Measurements from ENCODE around the gene SELENOK.

Gene SELENOK

DNA sequence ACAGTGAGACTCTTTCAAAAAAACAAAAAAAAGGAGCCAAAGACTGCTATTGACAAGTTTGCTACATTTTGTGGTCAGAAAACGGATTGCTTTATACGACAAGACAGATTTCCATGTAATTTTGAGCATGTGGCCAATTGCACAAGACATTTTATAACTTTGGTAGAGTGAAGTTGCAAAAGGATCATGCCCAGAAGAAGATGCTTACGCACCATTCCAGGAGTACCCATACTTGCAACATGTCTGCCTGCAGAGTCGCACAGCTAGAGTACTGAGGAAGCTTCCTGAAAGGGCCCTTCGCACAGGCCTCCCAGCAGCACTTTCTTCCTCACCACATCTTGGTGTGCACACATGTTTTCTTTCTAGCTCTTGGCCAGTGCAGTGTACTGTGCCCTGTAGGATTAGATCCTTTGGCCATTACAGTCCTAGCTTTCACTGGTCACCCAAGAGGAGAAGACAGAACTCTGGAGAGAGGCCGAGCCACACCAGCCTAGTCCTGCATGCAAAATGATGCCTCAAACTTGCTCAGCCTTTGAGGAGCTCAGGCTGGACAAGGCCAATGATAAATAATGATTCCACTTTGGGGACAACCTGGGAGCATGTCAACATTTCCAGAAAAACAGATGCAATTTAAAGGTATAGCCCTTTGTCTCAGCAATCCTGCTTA, 57.1 kb downstream of the SELENOK start:
- no peaks in the 10 kb centered on the region for H3K27me3 ChIP-seq (ENCODE audit: control insufficient read depth, insufficient read depth, low read length)
- no peak overlapping the region for H3K4me2 ChIP-seq (ENCODE audit: low read length)
- peaks cover 6% of the 10 kb centered on the region for H3K79me2 ChIP-seq
- H3K9ac ChIP-seq, result no peak overlapping the region
- no peaks in the 10 kb centered on the region for H3K4me1 ChIP-seq
- H3K4me3 ChIP-seq (ENCODE audit: low read depth, low read length), result no peak overlapping the region
- no peak overlapping the region for H2AFZ ChIP-seq
- no peaks in the 10 kb centered on the region for H3K36me3 ChIP-seq (ENCODE audit: control insufficient read depth, insufficient read depth, low read length)
- H3K27ac ChIP-seq, result no peak overlapping the region
- H3K9me3 ChIP-seq (ENCODE audit: control insufficient read depth, low read length), result no peaks in the 10 kb centered on the region
- TF ChIP-seq, protein P1, sequence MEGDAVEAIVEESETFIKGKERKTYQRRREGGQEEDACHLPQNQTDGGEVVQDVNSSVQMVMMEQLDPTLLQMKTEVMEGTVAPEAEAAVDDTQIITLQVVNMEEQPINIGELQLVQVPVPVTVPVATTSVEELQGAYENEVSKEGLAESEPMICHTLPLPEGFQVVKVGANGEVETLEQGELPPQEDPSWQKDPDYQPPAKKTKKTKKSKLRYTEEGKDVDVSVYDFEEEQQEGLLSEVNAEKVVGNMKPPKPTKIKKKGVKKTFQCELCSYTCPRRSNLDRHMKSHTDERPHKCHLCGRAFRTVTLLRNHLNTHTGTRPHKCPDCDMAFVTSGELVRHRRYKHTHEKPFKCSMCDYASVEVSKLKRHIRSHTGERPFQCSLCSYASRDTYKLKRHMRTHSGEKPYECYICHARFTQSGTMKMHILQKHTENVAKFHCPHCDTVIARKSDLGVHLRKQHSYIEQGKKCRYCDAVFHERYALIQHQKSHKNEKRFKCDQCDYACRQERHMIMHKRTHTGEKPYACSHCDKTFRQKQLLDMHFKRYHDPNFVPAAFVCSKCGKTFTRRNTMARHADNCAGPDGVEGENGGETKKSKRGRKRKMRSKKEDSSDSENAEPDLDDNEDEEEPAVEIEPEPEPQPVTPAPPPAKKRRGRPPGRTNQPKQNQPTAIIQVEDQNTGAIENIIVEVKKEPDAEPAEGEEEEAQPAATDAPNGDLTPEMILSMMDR (IDR thresholded peaks at IDR 0.05), result no peak
